Eye (tissue), 1 donor: ENCODE measurements around the gene KCNQ1OT1.

ENCODE experiments used
- DNase-seq: peaks from one replicate; pipeline ENCODE4 v3.0.0-alpha.2; 2015

The KCNQ1OT1 gene

GRCh38 chr11:2701230-2701629, 1.4 kb upstream of the KCNQ1OT1 start:
- no peak for DNase-seq

- peak; percentile 73 for DNase-seq
These were observed 819 bp upstream of the KCNQ1OT1 start for GRCh38 chr11:2700415-2701211.

GRCh38 chr11:2699185-2699530, 636 bp downstream of the KCNQ1OT1 start:
- no peak for DNase-seq

- DNase-seq, result no peak
These were observed 1.2 kb downstream of the KCNQ1OT1 start for GRCh38 chr11:2698386-2699184.

- no peak for DNase-seq
These were observed 1.9 kb downstream of the KCNQ1OT1 start for GRCh38 chr11:2697866-2698265.

- no peak for DNase-seq
These were observed 3.3 kb downstream of the KCNQ1OT1 start for GRCh38 chr11:2696455-2696854.

GRCh38 chr11:2694995-2695939, 4.5 kb downstream of the KCNQ1OT1 start:
- DNase-seq, result no peak

GRCh38 chr11:2694495-2694894, 5.3 kb downstream of the KCNQ1OT1 start:
- no peak for DNase-seq

GRCh38 chr11:2693271-2694261, 6.2 kb downstream of the KCNQ1OT1 start:
- no peak for DNase-seq

- DNase-seq, result no peak
These were observed 7.6 kb downstream of the KCNQ1OT1 start for GRCh38 chr11:2691991-2692875.

- no peak for DNase-seq
These were observed 8.4 kb downstream of the KCNQ1OT1 start for GRCh38 chr11:2691355-2691761.

- peak; percentile 14 for DNase-seq
These were observed 9.0 kb downstream of the KCNQ1OT1 start for GRCh38 chr11:2690596-2691354.

GRCh38 chr11:2689651-2690575, 9.9 kb downstream of the KCNQ1OT1 start:
- DNase-seq, result peak; percentile 45

GRCh38 chr11:2688381-2689231, 11.2 kb downstream of the KCNQ1OT1 start:
- DNase-seq, result no peak

GRCh38 chr11:2687782-2688191, 12.0 kb downstream of the KCNQ1OT1 start:
- DNase-seq, result peak; percentile 25

- no peak for DNase-seq
These were observed 12.6 kb downstream of the KCNQ1OT1 start for GRCh38 chr11:2687223-2687530.

GRCh38 chr11:2686360-2687222, 13.2 kb downstream of the KCNQ1OT1 start:
- no peak for DNase-seq
